ENCODE measurements around the gene SUPT7L.

DNA sequence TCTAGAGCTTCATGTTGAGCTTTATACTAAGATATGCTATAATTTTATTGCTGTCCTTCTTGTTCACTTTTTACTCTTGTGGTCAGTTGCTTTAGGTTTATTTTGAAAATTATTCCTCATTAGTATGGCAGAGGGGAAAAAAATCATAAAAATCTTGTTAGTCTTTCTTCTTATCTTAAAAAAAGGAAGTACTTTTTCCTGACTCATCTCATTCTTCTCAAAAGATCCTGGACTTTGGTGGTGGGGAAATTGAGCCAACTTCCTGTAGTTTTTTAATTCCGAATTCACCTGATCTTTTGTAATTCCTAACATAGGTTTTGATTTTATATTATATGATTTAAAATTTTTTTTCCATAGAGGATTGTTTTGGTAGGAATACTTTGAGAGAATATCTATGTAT, 4.0 kb upstream of the SUPT7L start:
- no peak for TF ChIP-seq POLR2A (IDR thresholded peaks at IDR 0.05; ENCODE audit: low read depth, low read length)
- no peak for TF ChIP-seq SPI1 (IDR thresholded peaks at IDR 0.05; ENCODE audit: low read depth, low read length)
- no peak for TF ChIP-seq TAF1 (IDR thresholded peaks at IDR 0.05; ENCODE audit: low read depth, low read length)
- no peak for TF ChIP-seq POLR2AphosphoS5 (IDR thresholded peaks at IDR 0.05; ENCODE audit: low read depth, low read length)
- no peak for TF ChIP-seq PAX5 (IDR thresholded peaks at IDR 0.05; ENCODE audit: insufficient read depth, low read length, severe bottlenecking)

All from GM12891 (cell line).